C4-2B (cell line): ENCODE measurements around the gene AFF3.

Source experiments
- CTCF ChIP-seq: fragments of 450-650 bp; conservative IDR thresholded peaks from 2 replicates; pipeline ENCODE4 v1.5.1; 2017; ENCODE audit warnings: mild to moderate bottlenecking
- ZFX ChIP-seq: fragments of 450-650 bp; IDR thresholded peaks from 2 replicates; pipeline ENCODE4 v1.6.1; 2017

- TF ChIP-seq CTCF (no peak), ZFX (no peak)
Observed at GRCh38 chr2:100040906-100041305, 101.5 kb downstream of the AFF3 start.
